ENCODE results near the gene LHFPL6.

DNA sequence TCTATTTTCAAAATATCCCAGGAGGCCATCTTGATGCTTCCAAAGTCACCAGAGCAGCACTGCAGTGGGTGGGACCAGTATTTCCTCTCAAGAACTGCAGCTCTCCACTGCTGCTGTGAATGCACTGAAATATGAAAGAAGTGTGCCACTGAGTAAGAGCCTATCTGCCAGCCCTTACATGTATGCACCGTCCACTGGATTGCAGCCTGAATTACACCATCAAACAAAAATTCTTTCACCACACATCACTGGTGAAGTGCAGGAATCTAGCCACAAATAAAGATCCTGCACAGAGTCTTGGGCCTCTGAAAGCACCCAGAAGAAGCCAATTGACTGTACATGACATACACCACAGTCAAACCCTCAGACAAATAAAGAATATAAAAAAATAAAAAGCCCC lies 249.0 kb downstream of the LHFPL6 start:
- TF ChIP-seq, protein P1, sequence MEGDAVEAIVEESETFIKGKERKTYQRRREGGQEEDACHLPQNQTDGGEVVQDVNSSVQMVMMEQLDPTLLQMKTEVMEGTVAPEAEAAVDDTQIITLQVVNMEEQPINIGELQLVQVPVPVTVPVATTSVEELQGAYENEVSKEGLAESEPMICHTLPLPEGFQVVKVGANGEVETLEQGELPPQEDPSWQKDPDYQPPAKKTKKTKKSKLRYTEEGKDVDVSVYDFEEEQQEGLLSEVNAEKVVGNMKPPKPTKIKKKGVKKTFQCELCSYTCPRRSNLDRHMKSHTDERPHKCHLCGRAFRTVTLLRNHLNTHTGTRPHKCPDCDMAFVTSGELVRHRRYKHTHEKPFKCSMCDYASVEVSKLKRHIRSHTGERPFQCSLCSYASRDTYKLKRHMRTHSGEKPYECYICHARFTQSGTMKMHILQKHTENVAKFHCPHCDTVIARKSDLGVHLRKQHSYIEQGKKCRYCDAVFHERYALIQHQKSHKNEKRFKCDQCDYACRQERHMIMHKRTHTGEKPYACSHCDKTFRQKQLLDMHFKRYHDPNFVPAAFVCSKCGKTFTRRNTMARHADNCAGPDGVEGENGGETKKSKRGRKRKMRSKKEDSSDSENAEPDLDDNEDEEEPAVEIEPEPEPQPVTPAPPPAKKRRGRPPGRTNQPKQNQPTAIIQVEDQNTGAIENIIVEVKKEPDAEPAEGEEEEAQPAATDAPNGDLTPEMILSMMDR (IDR thresholded peaks at IDR 0.05) = no peak
- TF ChIP-seq POLR2A (IDR thresholded peaks at IDR 0.05) (no peak), POLR2AphosphoS5 (IDR thresholded peaks at IDR 0.05) (no peak)
